Measurements from ENCODE around the gene CAV1. TPM values are rescaled to one million over a fixed set of nuclear protein-coding genes. Genes with fewer than 3 reads are reported as not detected.
A peak's percentile ranks its signal among the peaks of the same experiment; 100 is the strongest.

The CAV1 gene
- total RNA-seq, 4 donors from 2014 or later, result 21.7 to 171 (median 86.8) TPM

GRCh38 chr7:116557901-116558300 is 33.1 kb downstream of the CAV1 start:
- H3K4me3 ChIP-seq, result no peak overlapping the region
- H3K27ac ChIP-seq, result peak overlapping the region in 3 of 4 donors; percentile 40 to 52 (median 50)
- H3K9me3 ChIP-seq, result no peaks in the 10 kb centered on the region
- H3K27me3 ChIP-seq, result no peaks in the 10 kb centered on the region
- H3K4me1 ChIP-seq, result peaks cover 0 to 46% (median 13%) of the 10 kb centered on the region in 3 donors
- peaks cover 0 to 23% (median 0%) of the 10 kb centered on the region in 3 donors for H3K36me3 ChIP-seq
- TF ChIP-seq CTCF (IDR thresholded peaks at IDR 0.05), result no peak
- no peak for TF ChIP-seq POLR2A (IDR thresholded peaks at IDR 0.05)
- no peak for DNase-seq
- 79 to 83% methylated on average over 4 of the region's 4 CpGs for WGBS, 2 donors
- intact Hi-C loops (cut with DNase I), result no loop called here

DNA sequence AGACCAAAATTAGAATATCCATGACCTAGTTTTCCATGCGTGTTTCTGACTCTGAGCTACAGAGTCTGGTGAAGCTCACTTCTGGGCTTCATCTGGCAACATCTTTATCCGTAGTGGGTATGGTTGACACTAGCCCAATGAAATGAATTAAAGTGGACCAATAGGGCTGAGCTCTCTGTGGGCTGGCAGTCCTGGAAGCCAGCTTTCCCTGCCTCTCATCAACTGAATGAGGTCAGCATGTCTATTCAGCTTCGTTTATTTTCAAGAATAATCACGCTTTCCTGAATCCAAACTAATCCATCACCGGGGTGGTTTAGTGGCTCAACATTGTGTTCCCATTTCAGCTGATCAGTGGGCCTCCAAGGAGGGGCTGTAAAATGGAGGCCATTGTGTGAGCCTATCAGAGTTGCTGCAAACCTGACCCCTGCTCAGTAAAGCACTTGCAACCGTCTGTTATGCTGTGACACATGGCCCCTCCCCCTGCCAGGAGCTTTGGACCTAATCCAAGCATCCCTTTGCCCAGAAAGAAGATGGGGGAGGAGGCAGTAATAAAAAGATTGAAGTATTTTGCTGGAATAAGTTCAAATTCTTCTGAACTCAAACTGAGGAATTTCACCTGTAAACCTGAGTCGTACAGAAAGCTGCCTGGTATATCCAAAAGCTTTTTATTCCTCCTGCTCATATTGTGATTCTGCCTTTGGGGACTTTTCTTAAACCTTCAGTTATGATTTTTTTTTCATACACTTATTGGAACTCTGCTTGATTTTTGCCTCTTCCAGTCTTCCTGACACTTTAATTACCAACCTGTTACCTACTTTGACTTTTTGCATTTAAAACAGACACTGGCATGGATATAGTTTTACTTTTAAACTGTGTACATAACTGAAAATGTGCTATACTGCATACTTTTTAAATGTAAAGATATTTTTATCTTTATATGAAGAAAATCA is 35.5 kb downstream of the CAV1 start:
- H3K9me3 ChIP-seq, result no peaks in the 10 kb centered on the region
- DNase-seq, result no peak
- no peaks in the 10 kb centered on the region for H3K27me3 ChIP-seq
- 61 to 70% methylated on average over 7 of the region's 7 CpGs for WGBS, 2 donors
- no peak overlapping the region for H3K4me3 ChIP-seq
- peaks cover 0 to 27% (median 4%) of the 10 kb centered on the region in 3 donors for H3K4me1 ChIP-seq
- H3K27ac ChIP-seq, result peak overlapping the region in 3 of 4 donors; percentile 5 to 45 (median 36)
- peaks cover 0 to 23% (median 0%) of the 10 kb centered on the region in 3 donors for H3K36me3 ChIP-seq
- TF ChIP-seq CTCF (IDR thresholded peaks at IDR 0.05) (no peak), POLR2A (IDR thresholded peaks at IDR 0.05) (no peak)
- intact Hi-C loops (cut with DNase I), result no loop called here

GRCh38 chr7:116561697-116562483 is 37.1 kb downstream of the CAV1 start:
- Histone ChIP-seq H3K27me3 (no peaks in the 10 kb centered on the region), H3K4me3 (no peak overlapping the region), H3K27ac (no peak overlapping the region), H3K9me3 (no peaks in the 10 kb centered on the region), H3K4me1 (peaks cover 0 to 15% (median 4%) of the 10 kb centered on the region in 3 donors), H3K36me3 (peaks cover 0 to 23% (median 0%) of the 10 kb centered on the region in 3 donors)
- TF ChIP-seq CTCF (IDR thresholded peaks at IDR 0.05) (no peak), POLR2A (IDR thresholded peaks at IDR 0.05) (no peak)
- intact Hi-C loops (cut with DNase I), result no loop called here
- 55 to 65% methylated on average over 2 of the region's 2 CpGs for WGBS, 2 donors
- no peak for DNase-seq

DNA sequence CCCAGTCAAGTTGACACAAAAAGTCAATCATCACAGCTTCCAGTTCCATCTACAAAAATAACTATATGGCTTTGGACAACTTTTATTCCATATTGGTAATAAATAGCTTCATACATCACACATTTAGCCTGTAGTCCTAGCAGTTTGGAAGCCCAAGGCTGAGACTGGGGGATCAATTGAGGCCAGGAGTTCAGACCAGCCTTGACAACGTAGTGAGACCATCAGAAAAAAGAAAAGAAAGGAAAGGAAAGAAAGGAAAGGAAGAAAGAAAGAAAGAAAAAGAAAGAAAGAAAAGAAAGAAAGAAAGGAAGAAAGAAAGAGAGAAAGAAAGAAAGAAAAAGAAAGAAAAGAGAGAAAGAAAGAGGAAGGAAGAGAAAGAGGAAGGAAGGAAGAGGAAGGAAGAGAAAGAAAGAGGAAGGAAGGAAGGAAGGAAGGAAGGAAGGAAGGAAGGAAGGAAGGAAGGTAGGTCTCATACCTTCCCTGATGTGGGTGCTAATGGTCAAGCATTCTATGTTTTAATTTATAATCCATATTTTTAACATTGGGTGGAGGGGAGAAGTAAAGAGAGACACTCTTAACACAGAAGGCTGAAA is 37.8 kb downstream of the CAV1 start:
- H3K27ac ChIP-seq, result no peak overlapping the region
- no peaks in the 10 kb centered on the region for H3K27me3 ChIP-seq
- no peak for DNase-seq
- no peaks in the 10 kb centered on the region for H3K9me3 ChIP-seq
- H3K4me3 ChIP-seq, result no peak overlapping the region
- 50 to 100% methylated on average over 1 of the region's 1 CpG for WGBS, 2 donors
- TF ChIP-seq POLR2A (IDR thresholded peaks at IDR 0.05), result no peak
- no peak for TF ChIP-seq CTCF (IDR thresholded peaks at IDR 0.05)
- peaks cover 0 to 8% (median 0%) of the 10 kb centered on the region in 3 donors for H3K4me1 ChIP-seq
- peaks cover 0 to 23% (median 0%) of the 10 kb centered on the region in 3 donors for H3K36me3 ChIP-seq
- intact Hi-C loops (cut with DNase I), result no loop called here
